ENCODE data around the gene RNF207. TPM values are rescaled to one million over a fixed set of nuclear protein-coding genes. Genes with fewer than 3 reads are reported as not detected.

The RNF207 gene
- total RNA-seq, 1 experiment from 2014 or later = 9.2 TPM

DNA sequence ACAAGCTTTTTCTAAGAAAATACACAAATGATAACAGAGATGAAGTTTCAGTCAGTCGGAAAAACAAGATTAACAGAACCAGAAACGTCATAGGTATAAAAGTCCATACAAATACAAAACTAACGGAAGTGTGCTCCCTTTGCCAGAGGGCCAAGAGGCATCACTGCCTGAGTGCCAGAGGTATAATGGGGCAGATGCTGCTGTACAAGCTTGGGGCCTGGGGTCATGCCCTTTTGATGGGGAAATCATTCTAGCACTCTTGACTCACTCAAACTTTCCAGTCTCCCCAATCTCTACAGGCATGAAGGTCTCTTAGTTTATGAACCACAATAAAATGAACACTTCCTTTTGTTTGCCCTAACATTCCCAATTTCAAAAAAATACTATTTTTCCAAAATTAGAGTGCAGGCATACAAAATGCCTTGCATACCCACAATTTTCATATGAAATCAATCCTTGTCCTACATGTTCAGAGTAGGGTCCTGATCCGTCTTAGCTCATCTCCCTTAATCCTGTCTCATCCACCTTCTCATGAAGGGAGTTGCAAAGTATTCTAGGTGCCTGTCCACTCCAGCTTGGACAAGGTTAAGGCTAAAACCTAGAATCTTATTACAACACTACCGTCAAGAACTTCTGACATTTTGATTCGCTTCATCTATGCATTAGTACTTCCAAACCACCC lies 8.0 kb upstream of the RNF207 start:
- peaks cover 45% of the 10 kb centered on the region for H3K36me3 Mint-ChIP-seq
- H3K27me3 Mint-ChIP-seq (ENCODE audit: low read depth) = no peaks in the 10 kb centered on the region
- POLR2A ChIA-PET = no interaction called here
- no peak for TF ChIP-seq RELA (CRISPR knock-in tag; IDR thresholded peaks at IDR 0.05; ENCODE audit: borderline replicate concordance)
- no peak for TF ChIP-seq ERG (CRISPR knock-in tag; IDR thresholded peaks at IDR 0.05)
- TF ChIP-seq CBFB (CRISPR knock-in tag; IDR thresholded peaks at IDR 0.05; ENCODE audit: low read depth) = no peak
- TF ChIP-seq, protein P1, sequence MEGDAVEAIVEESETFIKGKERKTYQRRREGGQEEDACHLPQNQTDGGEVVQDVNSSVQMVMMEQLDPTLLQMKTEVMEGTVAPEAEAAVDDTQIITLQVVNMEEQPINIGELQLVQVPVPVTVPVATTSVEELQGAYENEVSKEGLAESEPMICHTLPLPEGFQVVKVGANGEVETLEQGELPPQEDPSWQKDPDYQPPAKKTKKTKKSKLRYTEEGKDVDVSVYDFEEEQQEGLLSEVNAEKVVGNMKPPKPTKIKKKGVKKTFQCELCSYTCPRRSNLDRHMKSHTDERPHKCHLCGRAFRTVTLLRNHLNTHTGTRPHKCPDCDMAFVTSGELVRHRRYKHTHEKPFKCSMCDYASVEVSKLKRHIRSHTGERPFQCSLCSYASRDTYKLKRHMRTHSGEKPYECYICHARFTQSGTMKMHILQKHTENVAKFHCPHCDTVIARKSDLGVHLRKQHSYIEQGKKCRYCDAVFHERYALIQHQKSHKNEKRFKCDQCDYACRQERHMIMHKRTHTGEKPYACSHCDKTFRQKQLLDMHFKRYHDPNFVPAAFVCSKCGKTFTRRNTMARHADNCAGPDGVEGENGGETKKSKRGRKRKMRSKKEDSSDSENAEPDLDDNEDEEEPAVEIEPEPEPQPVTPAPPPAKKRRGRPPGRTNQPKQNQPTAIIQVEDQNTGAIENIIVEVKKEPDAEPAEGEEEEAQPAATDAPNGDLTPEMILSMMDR (IDR thresholded peaks at IDR 0.05) = no peak
- TF ChIP-seq MXD4 (CRISPR knock-in tag; IDR thresholded peaks at IDR 0.05; ENCODE audit: borderline replicate concordance) = no peak
- TF ChIP-seq EMX1 (CRISPR knock-in tag; IDR thresholded peaks at IDR 0.05) = no peak
- TF ChIP-seq, protein P2, sequence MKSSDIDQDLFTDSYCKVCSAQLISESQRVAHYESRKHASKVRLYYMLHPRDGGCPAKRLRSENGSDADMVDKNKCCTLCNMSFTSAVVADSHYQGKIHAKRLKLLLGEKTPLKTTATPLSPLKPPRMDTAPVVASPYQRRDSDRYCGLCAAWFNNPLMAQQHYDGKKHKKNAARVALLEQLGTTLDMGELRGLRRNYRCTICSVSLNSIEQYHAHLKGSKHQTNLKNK (CRISPR knock-in tag; IDR thresholded peaks at IDR 0.05) = no peak
- TF ChIP-seq GABPB1 (CRISPR knock-in tag; IDR thresholded peaks at IDR 0.05) = no peak
- no peak for TF ChIP-seq HMGA2 (CRISPR knock-in tag; IDR thresholded peaks at IDR 0.05)
- TF ChIP-seq ZNF396 (CRISPR knock-in tag; IDR thresholded peaks at IDR 0.05; ENCODE audit: borderline replicate concordance) = no peak
- no peak for TF ChIP-seq TEAD1 (CRISPR knock-in tag; IDR thresholded peaks at IDR 0.05)
- TF ChIP-seq ZNF671 (CRISPR knock-in tag; IDR thresholded peaks at IDR 0.05) = no peak
- TF ChIP-seq, protein P3, sequence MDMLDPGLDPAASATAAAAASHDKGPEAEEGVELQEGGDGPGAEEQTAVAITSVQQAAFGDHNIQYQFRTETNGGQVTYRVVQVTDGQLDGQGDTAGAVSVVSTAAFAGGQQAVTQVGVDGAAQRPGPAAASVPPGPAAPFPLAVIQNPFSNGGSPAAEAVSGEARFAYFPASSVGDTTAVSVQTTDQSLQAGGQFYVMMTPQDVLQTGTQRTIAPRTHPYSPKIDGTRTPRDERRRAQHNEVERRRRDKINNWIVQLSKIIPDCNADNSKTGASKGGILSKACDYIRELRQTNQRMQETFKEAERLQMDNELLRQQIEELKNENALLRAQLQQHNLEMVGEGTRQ (CRISPR knock-in tag; IDR thresholded peaks at IDR 0.05) = no peak
- TF ChIP-seq, protein P4, sequence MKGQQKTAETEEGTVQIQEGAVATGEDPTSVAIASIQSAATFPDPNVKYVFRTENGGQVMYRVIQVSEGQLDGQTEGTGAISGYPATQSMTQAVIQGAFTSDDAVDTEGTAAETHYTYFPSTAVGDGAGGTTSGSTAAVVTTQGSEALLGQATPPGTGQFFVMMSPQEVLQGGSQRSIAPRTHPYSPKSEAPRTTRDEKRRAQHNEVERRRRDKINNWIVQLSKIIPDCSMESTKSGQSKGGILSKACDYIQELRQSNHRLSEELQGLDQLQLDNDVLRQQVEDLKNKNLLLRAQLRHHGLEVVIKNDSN (CRISPR knock-in tag; IDR thresholded peaks at IDR 0.05) = no peak
- no peak for TF ChIP-seq ZNF138 (CRISPR knock-in tag; conservative IDR thresholded peaks at IDR 0.05)
- TF ChIP-seq MYBL2 (CRISPR knock-in tag; IDR thresholded peaks at IDR 0.05) = no peak
- TF ChIP-seq SP1 (CRISPR knock-in tag; conservative IDR thresholded peaks at IDR 0.05) = no peak
- peak overlapping the region; percentile 97 for H3K4me3 Mint-ChIP-seq
- peak overlapping the region; percentile 92 for H3K27ac Mint-ChIP-seq
- H3K4me1 Mint-ChIP-seq = peaks cover 37% of the 10 kb centered on the region
- no peak for ATAC-seq
- no peak for DNase-seq (ENCODE audit: low spot score)
- no peaks in the 10 kb centered on the region for H3K9me3 Mint-ChIP-seq
- CTCF ChIA-PET = interaction anchor here (1.3 to 1.5 kb wide), 2 partner anchors 13 to 41 kb away, joined by 4 to 6 read pairs; no protein-coding TSS in a partner anchor

DNA sequence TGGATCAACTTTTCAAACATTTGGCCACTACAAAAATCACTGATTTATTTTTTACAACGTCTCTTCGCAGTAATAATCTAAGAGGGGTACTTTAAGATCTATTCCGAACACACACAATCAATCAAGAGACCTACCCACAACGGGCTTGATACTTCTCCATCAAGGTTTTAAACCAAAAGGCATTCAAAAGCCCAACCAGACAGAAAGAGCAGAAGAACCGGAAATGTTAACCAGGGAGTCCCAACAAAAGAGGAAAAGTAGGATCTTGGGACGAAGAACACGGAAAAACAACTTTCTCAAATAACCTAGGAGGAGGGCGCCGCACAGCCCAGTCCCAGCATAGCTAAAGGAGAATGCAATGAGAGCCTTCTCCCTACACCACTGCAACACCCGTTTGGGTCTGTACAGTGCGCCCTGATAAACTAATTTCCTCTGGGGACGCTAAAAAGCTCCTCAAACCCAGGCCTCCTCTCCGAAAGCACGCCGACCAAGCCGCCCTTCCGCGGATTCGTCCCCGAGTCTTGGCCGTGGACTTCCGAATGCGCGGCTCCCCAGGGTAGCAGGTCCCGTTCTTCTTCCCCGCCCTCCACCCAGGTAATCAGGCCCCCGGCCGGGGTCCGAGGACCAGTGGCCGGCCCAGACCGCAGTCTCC lies 7.1 kb upstream of the RNF207 start:
- ChIA-PET CTCF (interaction anchor here (1.3 to 1.5 kb wide), 2 partner anchors 13 to 146 kb away, joined by 4 to 6 read pairs; no protein-coding TSS in a partner anchor), POLR2A (no interaction called here)
- Mint-ChIP-seq H3K27me3 (ENCODE audit: low read depth) (no peaks in the 10 kb centered on the region), H3K36me3 (peaks cover 37% of the 10 kb centered on the region), H3K4me1 (peaks cover 37% of the 10 kb centered on the region), H3K27ac (peak overlapping the region; percentile 92), H3K9me3 (no peaks in the 10 kb centered on the region), H3K4me3 (peak overlapping the region; percentile 97)
- TF ChIP-seq, protein P1 (IDR thresholded peaks at IDR 0.05) = no peak
- TF ChIP-seq AR (CRISPR knock-in tag; IDR thresholded peaks at IDR 0.05) = 0 out of 2 replicates have a peak, but pooled peaks have one; percentile 32
- DNase-seq (ENCODE audit: low spot score) = no peak
- no peak for ATAC-seq

Data from WTC11 (cell line).